HG03095 (cell line): Measurements from ENCODE around the gene PGBD5.
"Not testable (repeated sequence)": the region's sequence is repeated elsewhere in the genome, so short reads cannot be mapped to it uniquely, and the experiment has no call there.

Experiments used
- ATAC-seq: cut with Tn5 transposase; IDR thresholded peaks from one replicate; pipeline ENCODE4 v1.9.1; 2021; ENCODE audit warnings: moderate library complexity; ENCODE audit not compliant: unreplicated experiment

The PGBD5 gene

DNA sequence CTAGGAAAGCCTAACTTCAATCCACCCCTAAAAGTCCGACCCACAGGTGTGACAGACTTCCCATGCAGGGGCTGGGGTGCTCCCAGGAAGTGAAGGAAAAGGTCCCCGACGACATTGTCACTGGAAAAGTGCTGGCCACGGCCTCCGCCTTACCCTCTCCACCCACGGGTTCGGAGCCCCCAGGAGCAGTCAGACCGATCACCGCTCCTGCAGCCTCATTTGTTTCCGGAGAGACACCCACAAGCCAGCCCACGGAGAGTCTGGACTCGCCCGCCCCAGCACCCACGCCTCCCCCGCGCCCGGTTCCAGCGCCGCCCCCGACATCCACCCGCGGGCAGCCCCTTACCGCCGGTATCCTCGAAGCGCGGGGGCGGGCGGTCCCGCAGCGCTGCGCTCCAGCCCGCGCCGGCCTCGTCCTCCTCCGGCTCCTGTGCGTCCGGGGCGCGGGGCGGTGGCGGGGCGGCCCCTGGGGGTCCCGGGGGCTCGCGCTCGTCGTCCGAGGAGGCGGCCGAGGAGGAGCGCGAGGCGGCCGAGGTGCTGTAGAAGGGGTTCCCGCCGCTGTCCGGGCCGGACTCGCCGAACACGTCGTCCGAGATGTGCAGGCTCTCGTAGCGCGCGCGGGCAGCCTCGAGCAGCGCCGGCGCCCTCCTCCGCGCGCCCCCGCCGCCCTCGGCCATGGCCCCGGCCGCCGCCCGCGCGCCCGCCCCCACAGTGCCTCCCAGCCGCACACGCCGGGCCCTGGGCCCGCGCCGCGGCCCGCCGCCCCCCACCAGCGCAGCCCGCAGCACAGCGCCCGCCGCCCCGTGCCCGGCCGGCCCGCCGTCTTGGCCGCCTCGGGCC is 660 bp downstream of the PGBD5 start:
- ATAC-seq = no peak

DNA sequence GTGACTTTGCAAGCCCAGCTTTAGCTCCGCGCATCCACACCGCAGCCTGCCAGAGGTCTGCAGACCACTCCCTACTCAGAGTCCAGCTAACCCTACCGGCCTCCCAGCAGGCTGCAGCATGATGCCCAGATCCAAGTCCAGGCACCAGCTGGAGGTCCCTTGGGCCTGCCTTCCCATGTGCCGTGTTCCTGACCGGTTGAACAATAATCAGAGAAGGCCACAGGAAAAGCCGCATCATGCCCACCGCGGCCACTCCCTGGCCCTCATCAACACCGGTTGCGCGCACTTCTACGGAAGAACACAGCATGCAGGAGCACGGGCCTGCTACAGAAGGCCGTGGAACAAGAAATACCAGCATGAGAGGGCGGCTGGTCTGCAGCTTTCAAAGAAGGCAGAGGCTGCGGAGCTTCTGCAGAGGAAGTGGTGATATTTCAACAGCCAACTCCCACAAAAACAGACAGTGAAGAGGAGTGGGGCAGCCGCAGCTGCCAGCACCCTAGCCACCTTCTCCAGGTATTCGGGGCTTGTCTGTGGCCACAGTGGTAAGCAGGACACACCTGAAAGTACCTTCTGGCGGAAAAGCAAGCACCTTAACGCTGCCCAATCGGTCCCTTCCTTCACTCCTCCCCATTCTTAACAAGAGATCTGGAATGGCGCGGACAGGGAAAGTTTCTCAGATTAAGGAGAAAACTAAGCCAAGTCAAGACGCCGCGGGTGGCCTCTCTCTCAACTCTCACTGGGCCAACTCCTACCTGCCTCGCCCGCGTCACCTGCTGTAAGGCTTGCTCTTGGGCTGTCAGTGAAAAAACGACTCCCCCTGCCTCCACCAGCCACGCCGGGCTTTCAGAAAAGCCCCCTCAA is 1.5 kb downstream of the PGBD5 start:
- ATAC-seq = no peak

DNA sequence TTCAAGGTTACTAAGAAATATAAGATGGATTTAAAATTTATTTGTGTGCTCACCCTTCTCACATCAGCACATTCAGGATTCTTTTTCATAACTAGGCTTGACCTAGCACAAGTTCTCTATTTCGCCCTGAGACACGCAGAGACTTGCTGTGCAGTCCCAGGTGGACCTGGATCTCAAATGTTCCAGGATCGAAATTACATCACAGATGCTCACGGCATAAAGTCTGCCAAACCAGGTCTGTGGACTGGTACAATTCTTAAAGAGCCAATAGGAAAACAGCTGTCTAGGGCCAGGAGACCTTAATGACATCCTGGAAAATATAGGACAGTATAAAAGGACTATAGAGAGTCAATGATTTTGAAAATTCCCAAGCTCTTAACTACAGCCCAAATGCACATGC is 2.2 kb downstream of the PGBD5 start:
- ATAC-seq = no peak

DNA sequence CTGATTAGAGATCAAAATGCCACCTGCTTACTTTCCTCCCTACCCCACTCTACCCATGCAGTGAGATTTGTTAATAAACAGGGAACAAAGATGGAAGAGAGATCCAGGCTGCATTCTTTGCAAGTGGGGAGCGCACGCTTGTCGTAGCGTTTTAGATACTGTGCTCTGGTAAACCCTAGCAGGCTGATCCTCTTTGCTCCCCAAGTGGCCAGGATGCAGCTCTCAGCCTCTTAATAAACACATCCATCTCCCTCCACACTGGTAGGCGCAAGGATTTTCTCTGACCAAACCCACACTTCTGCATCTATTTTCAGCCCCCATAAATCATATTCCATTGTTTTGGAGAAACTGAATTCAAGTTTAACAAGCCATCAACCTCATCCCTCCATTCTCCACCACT is 2.9 kb downstream of the PGBD5 start:
- ATAC-seq = no peak

DNA sequence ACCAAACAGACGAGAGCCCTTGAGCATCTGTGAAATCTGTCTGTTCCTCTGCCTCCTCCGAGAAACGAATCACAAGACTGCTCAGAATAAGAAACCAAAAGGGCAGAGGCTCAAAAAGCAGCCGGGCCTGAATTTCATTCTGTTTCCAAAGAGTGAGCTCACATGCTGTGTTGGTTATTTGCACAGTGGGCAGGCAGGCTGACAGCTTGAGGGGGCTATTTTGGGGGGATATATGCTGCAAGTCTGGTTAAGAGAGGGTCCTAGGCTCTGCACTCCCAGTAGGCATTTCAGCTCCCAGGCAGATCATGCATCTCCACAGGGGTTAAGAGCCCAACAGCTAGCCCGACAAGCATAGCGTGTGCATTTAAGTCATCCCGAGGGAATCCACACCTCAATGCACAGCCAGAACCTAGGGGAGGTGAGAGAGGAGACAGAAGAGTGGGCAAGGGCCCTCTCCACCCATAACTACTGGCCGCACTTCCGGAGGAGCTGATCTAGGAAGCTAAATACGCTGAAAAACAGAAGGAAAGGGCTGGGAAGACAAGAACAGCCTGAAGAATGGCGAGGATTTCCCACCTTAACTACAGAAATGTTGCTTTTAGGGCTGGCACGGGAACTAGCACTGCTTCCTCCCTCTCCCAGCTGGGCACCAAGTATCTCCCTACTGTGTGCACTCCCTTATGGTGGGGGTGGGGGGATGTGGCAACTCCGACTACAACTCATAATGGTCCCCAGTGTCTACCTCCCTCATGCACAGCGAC is 3.7 kb downstream of the PGBD5 start:
- ATAC-seq = no peak

DNA sequence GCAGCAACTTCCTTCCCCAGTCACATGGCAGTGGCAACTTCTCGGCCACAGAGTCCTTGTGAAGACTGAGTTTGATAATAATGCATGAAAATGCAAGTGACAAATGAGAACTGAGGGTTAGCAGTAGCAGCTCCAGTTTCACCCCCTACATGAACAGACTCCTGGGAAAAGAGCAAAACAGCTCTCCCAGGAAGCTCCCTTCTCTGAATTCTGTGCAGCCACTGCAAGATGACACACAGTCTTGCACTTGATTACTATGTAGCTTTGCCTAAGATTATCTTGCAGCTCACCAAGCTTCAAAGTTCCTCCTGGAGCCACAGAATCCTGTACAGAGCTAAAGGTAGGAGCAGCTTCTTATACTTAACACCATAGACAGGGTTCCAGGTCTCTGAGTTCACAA is 4.7 kb downstream of the PGBD5 start:
- no peak for ATAC-seq

DNA sequence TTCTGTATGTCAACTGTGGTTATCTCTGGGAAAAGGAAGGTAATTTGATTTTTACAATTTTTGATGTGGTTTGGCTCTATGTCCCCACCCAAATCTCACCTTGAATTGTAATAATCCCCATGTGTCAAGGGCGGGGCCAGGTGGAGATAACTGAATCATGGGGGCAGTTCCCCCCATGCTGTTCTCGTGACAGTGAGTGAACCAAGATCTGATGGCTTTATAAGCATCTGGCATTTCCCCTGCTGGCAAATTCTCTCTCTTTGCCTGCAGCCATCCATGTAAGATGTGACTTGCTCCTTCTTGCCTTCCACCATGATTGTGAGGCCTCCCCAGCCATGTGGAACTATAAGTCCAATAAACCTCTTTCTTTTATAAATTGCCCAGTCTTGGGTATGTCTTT is 5.8 kb downstream of the PGBD5 start:
- ATAC-seq = not testable (repeated sequence)

DNA sequence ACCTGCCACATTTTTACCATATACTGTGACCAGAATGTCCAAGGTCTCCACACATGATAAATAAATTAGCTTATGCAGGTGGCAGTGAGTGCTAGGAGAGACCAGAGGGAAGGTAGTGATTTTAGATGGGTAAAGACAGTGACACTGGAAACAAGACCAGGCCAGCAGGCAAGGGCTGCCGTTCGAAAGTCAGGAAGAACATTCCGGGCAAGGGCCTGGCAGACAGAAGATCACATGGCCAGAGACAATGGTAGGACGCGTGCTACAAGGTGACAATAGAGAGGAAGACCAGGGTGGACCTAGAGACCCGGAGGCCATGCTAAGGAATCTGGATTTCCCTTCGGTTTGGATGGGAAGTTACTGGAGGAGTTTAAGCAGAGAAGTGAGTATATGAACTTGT is 9.7 kb downstream of the PGBD5 start:
- ATAC-seq = no peak

DNA sequence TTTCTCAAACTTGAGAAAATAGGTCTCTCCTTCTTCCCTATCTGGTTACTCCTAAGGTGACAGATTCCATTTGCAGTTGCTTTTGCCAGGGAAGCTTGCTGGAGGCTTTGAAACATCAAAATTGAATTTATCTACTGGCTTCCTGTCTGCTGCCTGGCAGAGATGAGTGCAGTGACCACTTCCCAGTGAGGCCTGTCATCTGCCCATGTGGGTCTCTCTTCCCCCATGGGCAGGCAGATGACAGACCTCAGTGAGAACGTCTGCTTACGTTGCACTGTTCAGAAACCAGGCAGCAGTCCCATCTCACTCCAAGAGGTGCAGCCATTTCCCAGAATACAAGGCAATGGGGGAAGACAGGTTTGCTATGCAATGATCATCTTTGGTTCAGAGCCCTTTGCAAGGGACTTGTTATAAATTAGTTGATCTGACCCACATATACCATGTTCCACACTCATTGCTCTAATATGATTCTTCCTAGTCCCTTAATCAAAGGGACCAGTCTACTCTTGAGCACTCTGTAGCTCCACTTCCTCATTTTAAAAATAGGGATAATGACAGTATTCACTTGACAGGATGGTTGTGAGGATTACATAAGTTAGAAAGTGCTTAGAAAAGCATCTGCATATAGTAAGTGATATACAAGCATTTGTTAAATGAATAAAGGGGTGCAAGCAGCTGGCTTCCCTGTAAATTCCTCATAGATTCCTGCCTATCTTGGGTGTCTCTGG is 10.6 kb downstream of the PGBD5 start:
- ATAC-seq = no peak

DNA sequence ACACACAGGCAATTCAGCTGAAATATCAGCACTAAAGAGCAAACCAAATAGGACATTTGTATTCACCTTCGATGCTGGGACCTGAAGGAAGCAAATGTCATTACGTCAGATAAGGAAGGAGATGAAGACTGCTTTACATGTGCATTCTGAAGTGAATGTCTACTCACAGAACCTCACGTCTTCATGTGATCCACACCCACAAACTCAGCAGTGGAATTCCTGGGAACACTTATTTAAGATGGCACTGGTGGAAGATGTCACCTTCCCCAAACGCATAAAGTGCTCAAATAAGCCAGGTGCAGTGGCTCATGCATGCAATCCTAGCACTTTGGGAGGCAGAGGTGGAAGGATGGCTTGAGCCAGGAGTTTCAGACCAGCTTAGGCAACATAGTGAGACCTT is 11.4 kb downstream of the PGBD5 start:
- no peak for ATAC-seq

DNA sequence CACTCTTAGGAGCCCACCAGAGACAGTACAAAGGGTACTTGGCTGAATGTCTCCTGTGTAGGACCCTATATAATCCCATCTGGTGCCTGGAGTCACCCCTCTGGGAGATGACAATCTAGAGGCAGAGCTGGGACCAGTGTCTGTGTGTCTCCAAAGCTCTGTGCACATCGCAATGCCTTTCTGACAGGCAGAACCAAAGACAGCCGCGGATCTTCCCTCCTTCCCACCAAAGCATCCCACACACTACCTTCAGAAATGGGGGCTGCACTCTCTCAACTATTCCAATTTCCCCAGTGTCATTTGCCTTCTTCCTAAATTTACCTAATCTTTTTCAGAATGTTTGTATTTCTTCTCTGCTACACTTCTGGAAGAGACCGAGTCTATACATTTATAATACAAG is 12.0 kb downstream of the PGBD5 start:
- no peak for ATAC-seq

DNA sequence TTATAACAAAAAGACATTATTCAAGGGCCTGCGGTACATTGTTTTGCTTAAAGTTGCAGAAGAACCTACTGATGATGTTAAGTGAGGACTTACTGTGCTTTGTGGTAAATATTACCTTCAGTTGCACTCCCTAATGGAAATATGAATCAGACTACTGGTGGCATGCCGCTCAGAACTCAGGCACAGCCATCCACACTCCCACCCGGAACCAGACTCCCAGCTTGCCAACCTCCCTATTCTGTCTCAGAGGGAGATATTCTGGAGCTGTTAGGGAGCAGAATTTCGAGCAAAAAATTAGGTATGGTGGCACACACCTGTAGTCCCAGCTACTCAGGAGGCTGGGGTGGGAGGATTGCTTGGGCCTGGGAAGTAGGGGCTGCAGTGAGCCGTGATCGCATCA is 13.1 kb downstream of the PGBD5 start:
- no peak for ATAC-seq

DNA sequence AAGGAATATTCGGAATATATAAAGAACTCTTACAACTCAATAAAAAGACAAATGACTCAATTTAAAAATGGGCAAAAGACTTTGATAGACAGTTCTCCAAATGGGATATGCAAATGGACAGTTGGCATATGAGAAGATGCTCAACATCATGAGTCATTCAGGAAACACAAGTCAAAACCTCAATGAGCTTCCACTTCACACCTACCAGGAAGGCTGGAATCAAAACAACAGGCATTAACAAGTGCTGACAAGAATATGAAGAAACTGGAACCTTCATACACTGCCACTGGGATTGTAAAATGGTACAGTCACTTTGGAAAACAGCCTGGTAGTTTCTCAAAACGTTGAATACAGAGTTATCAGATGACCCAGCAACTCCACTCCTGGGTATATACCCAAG is 17.2 kb downstream of the PGBD5 start:
- ATAC-seq = no peak

DNA sequence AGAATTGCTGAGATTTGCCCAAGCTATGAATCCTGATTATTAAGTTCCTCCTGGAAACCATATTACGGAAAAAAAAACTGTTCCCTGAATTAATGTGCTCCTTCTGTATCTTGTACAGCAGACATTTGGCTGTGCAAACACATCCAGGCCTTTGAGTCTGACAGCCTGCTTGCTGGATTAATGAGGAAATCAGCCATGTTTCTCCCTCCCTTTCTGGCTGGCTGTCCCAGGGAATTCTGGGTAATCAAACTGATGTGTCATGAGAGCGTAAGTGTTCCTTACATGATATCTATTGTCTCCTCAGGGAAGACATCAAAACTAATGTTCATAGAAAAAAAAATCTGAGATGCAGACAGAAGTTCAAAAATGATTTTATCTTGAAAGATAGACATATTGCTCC is 18.8 kb downstream of the PGBD5 start:
- ATAC-seq = no peak

DNA sequence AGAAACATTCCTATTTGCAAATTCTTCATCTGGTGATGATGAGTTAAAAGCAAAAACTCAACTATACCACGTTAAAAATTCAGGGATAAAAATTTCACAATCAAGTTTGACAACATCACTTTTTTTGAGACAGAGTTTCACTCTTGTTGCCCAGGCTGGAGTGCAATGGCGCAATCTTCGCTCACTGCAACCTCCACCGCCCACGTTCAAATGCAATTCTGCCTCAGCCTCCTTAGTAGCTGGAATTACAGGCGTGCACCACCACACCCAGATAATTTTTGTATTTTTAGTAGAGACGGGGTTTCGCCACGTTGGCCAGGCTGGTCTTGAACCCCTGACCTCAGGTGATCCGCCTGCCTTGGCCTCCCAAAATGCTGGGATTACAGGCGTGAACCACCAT is 19.4 kb downstream of the PGBD5 start:
- ATAC-seq = not testable (repeated sequence)

DNA sequence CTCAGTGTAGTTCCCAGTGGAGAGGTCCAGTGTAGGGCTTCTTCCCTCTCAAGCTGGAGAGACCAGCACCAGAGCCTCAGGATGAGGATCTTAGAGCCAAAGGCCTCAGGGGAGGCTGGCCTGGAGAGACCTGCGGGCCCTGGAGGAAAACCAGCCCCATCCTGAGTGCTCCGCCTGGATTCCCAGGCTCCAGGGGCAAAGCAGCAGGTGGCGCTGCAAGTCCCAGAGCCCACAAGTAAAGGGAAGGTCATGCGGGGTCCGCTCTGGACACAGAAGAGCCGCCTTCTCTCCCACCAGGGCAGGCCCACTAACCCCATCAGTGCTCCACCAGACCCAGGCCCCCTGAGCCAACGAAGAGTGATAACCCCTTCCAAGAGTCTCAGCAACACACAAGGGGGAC is 22.7 kb downstream of the PGBD5 start:
- ATAC-seq = no peak

DNA sequence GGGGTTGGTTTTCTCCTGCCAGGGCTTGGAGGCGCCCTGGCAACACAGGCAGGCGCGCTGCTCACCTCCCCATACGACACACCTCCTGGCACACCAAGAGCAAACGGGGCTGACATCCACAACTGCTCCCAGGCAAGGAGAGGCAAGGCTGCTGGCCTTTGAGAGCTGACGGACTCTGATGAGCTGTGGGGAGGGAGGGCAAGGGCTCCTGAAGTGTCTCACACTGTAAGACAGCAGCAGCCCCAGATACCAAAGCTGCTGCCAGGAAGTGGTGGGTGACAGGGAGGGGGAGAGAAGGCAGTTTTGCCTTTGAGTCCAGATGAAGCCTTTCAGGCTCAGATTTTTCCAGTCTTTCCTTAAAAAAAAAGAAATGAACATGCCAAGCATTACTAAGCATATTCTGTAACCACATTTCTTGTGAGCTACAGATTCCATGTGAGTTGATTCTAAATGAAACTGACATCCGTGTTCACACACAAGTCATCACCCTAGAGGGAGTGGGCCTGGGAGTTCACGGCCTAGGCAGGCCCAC is 24.3 kb downstream of the PGBD5 start:
- no peak for ATAC-seq

DNA sequence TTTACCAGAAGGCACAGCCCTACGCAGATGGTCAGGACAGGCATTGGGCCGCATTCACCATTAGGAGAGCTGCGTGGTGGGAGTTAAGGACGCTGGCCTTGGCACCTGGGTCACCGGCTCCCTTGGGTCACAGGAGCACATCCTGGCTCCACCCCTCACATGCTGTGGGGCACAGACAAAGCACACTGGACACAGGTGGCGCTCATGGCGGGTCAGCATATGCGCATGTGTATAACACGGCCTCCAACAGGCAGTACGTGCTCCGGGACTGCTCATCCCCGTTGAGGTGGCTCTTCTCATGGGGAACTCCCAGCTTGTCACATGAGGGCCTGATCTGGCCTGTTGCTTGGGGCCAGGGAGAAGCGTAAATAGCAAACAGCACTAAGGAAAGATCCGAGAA is 25.0 kb downstream of the PGBD5 start:
- no peak for ATAC-seq

DNA sequence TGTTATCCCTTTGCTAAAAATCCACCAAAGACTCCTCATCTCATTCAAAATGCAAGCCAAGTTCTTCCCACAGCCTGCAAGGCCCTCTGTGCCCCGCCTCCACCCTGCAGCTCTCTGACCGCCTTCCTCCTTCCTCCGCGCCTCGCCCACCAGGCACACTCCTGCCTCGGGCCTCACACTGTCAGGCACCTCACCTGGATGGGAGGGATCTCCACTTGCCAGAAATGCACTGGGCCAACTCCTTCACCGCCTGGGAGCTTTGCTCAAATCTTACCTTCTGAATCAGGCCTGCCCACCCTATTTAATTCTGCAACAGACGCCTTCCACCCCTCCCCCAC is 26.2 kb downstream of the PGBD5 start:
- no peak for ATAC-seq

DNA sequence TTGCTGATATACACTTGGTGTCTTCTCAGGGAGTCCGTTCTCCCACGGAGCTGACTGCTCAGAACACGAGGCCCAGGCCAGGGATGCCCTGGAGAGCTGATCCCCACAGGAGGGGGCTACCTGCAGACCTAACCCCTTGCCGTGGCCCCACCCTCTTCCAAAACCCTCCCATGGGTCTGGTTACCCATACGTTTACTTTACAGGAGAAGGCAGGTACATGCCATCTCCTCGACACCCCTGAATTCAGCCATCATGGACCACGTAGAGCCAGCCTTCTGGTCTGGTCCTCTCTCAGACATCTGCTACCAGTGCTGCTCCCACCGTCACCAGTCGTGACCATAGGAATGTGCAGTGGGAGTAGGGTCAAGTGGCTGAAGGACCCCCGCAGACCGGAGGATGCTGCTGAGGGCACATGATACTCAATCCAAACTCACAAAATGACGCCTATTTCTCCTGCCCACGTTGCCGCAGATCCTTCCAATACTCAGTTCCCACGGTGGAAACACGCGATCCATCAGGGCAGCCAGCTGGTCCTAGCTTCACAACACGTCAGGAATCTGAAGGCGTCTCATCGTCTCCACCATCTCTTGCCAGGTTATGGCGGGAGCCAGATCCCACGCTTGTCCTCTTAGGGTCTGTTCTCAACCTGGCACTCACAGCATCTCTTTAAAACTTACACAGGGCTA is 26.7 kb downstream of the PGBD5 start:
- no peak for ATAC-seq
